GM12873 (cell line): Measurements from ENCODE around the gene ZBTB7C.

Experiments
- CTCF ChIP-seq: IDR thresholded peaks from 2 replicates; pipeline ENCODE4 v1.5.1; 2012; ENCODE audit warnings: low read depth, mild to moderate bottlenecking, moderate library complexity, low read length, control low read depth; ENCODE audit not compliant: insufficient read depth; ENCODE audit errors: missing control alignments

Gene ZBTB7C

GRCh38 chr18:48319801-48320638 is 89.2 kb downstream of the ZBTB7C start:
- TF ChIP-seq CTCF = no peak

GRCh38 chr18:48318436-48318835 is 90.7 kb downstream of the ZBTB7C start:
- TF ChIP-seq CTCF = no peak

GRCh38 chr18:48317781-48318381 is 91.3 kb downstream of the ZBTB7C start:
- TF ChIP-seq CTCF = peak; percentile 47

GRCh38 chr18:48316177-48316576 is 93.0 kb downstream of the ZBTB7C start:
- no peak for TF ChIP-seq CTCF

GRCh38 chr18:48314690-48315089 is 94.5 kb downstream of the ZBTB7C start:
- no peak for TF ChIP-seq CTCF

GRCh38 chr18:48313792-48314191 is 95.4 kb downstream of the ZBTB7C start:
- TF ChIP-seq CTCF = no peak

- TF ChIP-seq CTCF = no peak
These were observed 97.1 kb downstream of the ZBTB7C start for GRCh38 chr18:48312066-48312465.
